Ishikawa (cell line): ENCODE results near the gene OSCP1.

Experiments
- CEBPB ChIP-seq: IDR thresholded peaks from 2 replicates; pipeline ENCODE4 v1.6.1; 2012
- EGR1 ChIP-seq: IDR thresholded peaks from 2 replicates; pipeline ENCODE4 v1.6.1; 2012
- EP300 ChIP-seq: IDR thresholded peaks from 2 replicates; pipeline ENCODE4 v1.6.1; 2012; ENCODE audit warnings: borderline replicate concordance
- FOXM1 ChIP-seq: IDR thresholded peaks from 2 replicates; pipeline ENCODE4 v1.6.1; 2012; ENCODE audit warnings: low read depth, borderline replicate concordance
- MAX ChIP-seq: IDR thresholded peaks from 2 replicates; pipeline ENCODE4 v1.6.1; 2012
- NFIC ChIP-seq: IDR thresholded peaks from 2 replicates; pipeline ENCODE4 v1.6.1; 2012
- RAD21 ChIP-seq: IDR thresholded peaks from 2 replicates; pipeline ENCODE4 v1.6.1; 2012; ENCODE audit warnings: low read depth
- TAF1 ChIP-seq: IDR thresholded peaks from 2 replicates; pipeline ENCODE4 v1.6.1; 2012; ENCODE audit warnings: low read depth, mild to moderate bottlenecking
- TCF12 ChIP-seq: IDR thresholded peaks from 2 replicates; pipeline ENCODE4 v1.6.1; 2012; ENCODE audit warnings: low read depth
- TEAD4 ChIP-seq: IDR thresholded peaks from 2 replicates; pipeline ENCODE4 v1.6.1; 2012
- YY1 ChIP-seq: IDR thresholded peaks from 2 replicates; pipeline ENCODE4 v1.6.1; 2012; ENCODE audit warnings: low read depth

GRCh38 chr1:36421649-36422048, 28.6 kb downstream of the OSCP1 start:
- TF ChIP-seq TEAD4 (no peak), FOXM1 (no peak), RAD21 (no peak), EP300 (no peak), TAF1 (no peak), CEBPB (no peak), YY1 (no peak), EGR1 (no peak), NFIC (no peak), MAX (no peak), TCF12 (no peak)
